Pancreas (tissue), 10 donors: ENCODE results near the gene CCDC106. TPM values are rescaled to one million over a fixed set of nuclear protein-coding genes. Genes with fewer than 3 reads are reported as not detected.

Experiments
- ATAC-seq, 4 donors: fragments of 200-7000 bp; cut with Tn5 transposase; one replicate each; pipeline versions ENCODE4 v1.8.0 to v1.9.1; 2020; ENCODE audit warnings: mild to moderate bottlenecking in 4 of 4, moderate library complexity in 4 of 4
- DNase-seq, 6 donors: peaks; one replicate each; pipeline ENCODE4 v3.0.0-alpha.2; 2020
- FAIRE-seq: peaks from 2 replicates; lab custom pipeline; 2012; peaks lifted over from hg19 to GRCh38; lab: Jason Lieb, UNC
- H3K27ac ChIP-seq, 4 donors: fragments of 200-600 bp; sonication (generic); 1 replicate in 3 of 4; 2 replicates in 1 of 4; pipeline versions ENCODE4 v1.5.0 to v1.8.0; 2020
- H3K27me3 ChIP-seq, 4 donors: fragments of 200-600 bp; one replicate each; pipeline ENCODE4 v1.8.0; 2021
- H3K36me3 ChIP-seq, 3 donors: fragments of 200-600 bp; sonication (generic) in 1 of 3; one replicate each; pipeline versions ENCODE4 v1.5.0 to v1.8.0; 2020 to 2021
- H3K4me1 ChIP-seq, 3 donors: fragments of 200-600 bp; one replicate each; pipeline ENCODE4 v1.8.0; 2021
- H3K4me3 ChIP-seq, 4 donors: fragments of 200-600 bp; sonication (generic) in 2 of 4; one replicate each; pipeline versions ENCODE4 v1.5.0 to v1.8.0; 2020 to 2021
- H3K9me3 ChIP-seq, 4 donors: fragments of 200-600 bp; one replicate each; pipeline ENCODE4 v1.8.0; 2021
- WGBS, 2 donors: extraction: QIAGEN DNeasy Blood & Tissue Kit; methylation state at CpG; one replicate each; pipeline ENCODE4 v1.1.7; 2013; 5-methylcytosine and 5-hydroxymethylcytosine counted together
- intact Hi-C, 3 donors: fragments of 100-400 bp; cut with DNase I; formaldehyde crosslinking; loops; one replicate each; pipeline versions ENCODE4 v1.11.1 to v1.14.2; 2022
- polyA plus RNA-seq, 2 donors: library from polyadenylated mRNA; stranded (reverse); fragments of 200-250 nt; gene quantifications; one replicate each; pipeline ENCODE4 v1.2.3, GENCODE V29; 2013
- total RNA-seq, 6 donors: library from RNA; stranded (reverse); fragmentation: NEBNext Ultra II Directional in 4 of 6; extraction: Animal tissue kit (Norgen Biotek cat#: 25700) in 4 of 6; gene quantifications; one replicate each; pipeline versions ENCODE4 v1.2.1 to v1.2.4, GENCODE V29; 2021 to 2023
- TF ChIP-seq, protein P1 (sequence below), 4 donors: fragments of 200-600 bp; sonication (generic) in 3 of 4; IDR thresholded peaks; one replicate each; pipeline versions ENCODE4 v1.5.0 to v1.8.0; 2021; ENCODE audit warnings: antibody characterized with exemption in 4 of 4
- donor health status: healthy with polysubstance abuse.
- donor health status: DM: no; HTN: no; CAD: no; lungs with moderate emphysema.
- donor health status: DM: no; HTN: no; CAD: no.
- donor health status: control.
- donor health status: control.
- donor health status: Bipolar disorder and iron deficiency.
- donor health status: DM: yes; HTN: yes; CAD: no.
- donor health status: DM: no; HTN: no; CAD: no.
- donor health status: DM: no; HTN: no; CAD: no.
- donor health status: DM: yes; HTN: yes; CAD: no.

CCDC106 gene
- total and polyA plus RNA-seq, 8 donors = 3.2 to 22.8 (median 5.4) TPM

DNA sequence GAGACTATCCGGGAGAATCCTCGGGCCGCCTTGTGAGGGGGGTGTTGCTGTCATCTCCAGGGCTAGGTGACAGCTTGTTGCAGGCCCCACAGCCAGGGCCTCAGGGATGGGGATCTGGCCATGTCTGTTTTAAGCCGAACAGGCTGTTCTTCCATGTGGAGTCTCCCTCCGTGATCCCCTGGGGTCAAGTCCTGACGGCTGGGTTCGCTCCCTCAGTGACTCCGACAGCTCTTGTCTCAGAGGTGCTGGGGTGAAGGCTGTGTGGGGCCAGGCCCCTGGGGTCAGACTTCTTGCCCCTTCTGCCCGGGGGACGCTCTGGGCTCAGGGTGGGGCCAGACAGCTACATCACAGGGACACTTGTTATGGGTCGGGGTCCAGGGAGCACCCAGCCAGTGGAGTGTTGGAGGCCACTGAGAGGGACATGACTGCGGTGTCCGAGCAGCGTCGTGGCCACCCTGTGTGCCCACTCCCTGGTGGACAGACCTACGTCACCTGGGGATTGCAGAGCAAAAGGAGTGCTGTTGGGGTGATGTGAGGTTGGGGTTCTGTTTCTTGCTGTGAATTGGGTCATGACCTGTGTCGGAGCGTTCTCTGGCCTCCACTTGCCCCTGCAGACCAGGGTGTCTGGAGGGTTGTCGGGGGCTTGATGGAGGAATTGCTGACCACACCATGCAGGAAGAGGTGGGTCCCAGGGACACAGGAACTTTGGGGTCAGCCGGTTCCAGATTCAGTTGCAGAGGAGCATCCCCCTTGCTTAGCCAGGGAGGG lies 48.5 kb downstream of the CCDC106 start:
- 90 to 96% methylated on average over 20 of the region's 20 CpGs for WGBS, 2 donors
- Histone ChIP-seq H3K36me3 (peaks cover 5 to 54% (median 35%) of the 10 kb centered on the region in 3 donors), H3K9me3 (no peaks in the 10 kb centered on the region), H3K27me3 (no peaks in the 10 kb centered on the region), H3K27ac (no peak overlapping the region), H3K4me1 (no peaks in the 10 kb centered on the region), H3K4me3 (no peak overlapping the region)
- DNase-seq (no peak), ATAC-seq (no peak), FAIRE-seq (no peak)
- intact Hi-C loops = loop anchor here in 1 of 3 donors (10.0 kb wide), 1 partner anchor 118 kb away; no protein-coding TSS in a partner anchor
- TF ChIP-seq, protein P1, sequence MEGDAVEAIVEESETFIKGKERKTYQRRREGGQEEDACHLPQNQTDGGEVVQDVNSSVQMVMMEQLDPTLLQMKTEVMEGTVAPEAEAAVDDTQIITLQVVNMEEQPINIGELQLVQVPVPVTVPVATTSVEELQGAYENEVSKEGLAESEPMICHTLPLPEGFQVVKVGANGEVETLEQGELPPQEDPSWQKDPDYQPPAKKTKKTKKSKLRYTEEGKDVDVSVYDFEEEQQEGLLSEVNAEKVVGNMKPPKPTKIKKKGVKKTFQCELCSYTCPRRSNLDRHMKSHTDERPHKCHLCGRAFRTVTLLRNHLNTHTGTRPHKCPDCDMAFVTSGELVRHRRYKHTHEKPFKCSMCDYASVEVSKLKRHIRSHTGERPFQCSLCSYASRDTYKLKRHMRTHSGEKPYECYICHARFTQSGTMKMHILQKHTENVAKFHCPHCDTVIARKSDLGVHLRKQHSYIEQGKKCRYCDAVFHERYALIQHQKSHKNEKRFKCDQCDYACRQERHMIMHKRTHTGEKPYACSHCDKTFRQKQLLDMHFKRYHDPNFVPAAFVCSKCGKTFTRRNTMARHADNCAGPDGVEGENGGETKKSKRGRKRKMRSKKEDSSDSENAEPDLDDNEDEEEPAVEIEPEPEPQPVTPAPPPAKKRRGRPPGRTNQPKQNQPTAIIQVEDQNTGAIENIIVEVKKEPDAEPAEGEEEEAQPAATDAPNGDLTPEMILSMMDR (IDR thresholded peaks at IDR 0.05) = no peak

DNA sequence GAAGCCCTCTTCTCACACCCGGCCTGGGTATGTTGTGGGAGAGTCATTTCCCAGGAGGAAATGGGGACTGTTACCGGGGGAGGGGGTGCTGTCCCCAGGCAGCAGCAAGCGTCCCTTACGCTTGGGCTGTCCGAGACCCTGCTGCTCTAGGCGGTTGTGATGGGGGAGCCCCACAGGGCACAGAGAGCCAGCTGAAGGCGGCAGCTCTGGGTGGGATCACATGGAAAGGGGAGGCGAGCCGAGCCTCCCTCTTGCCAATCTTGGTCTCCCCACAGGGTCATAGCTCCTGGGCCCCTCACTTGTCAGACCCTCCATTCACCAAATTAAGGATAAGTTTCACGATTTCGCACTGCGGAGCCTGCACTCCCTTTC lies 49.0 kb downstream of the CCDC106 start:
- FAIRE-seq = no peak
- 90 to 96% methylated on average over 12 of the region's 12 CpGs for WGBS, 2 donors
- no peak overlapping the region for H3K4me3 ChIP-seq
- DNase-seq = no peak
- intact Hi-C loops = loop anchor here in 1 of 3 donors (10.0 kb wide), 1 partner anchor 118 kb away; no protein-coding TSS in a partner anchor
- TF ChIP-seq, protein P1 (IDR thresholded peaks at IDR 0.05) = no peak
- peaks cover 5 to 50% (median 35%) of the 10 kb centered on the region in 3 donors for H3K36me3 ChIP-seq
- H3K4me1 ChIP-seq = no peaks in the 10 kb centered on the region
- ATAC-seq = no peak
- H3K27ac ChIP-seq = no peak overlapping the region
- no peaks in the 10 kb centered on the region for H3K27me3 ChIP-seq
- H3K9me3 ChIP-seq = no peaks in the 10 kb centered on the region

DNA sequence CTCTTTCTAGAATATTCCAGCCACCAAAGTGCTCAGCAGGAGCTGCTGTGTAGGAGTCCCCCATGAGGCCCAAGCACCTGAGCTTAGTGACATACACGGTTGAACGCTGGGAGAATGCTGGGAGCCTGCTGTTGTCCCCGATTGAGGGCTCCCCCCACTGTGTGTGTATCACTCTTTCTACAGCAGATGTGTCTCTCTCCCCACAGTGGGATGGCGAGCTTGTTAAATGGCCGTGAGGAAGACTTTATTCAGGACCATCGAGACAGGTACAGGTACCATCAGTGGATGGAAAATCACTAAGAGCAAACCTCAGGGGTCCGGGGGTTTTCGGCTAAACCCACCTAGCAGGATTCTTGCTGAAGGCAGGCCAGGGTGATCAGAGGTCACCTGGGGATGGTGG lies 49.7 kb downstream of the CCDC106 start:
- TF ChIP-seq, protein P1 (IDR thresholded peaks at IDR 0.05) = no peak
- no peak for FAIRE-seq
- DNase-seq = no peak
- no peaks in the 10 kb centered on the region for H3K9me3 ChIP-seq
- no peaks in the 10 kb centered on the region for H3K27me3 ChIP-seq
- H3K4me3 ChIP-seq = no peak overlapping the region
- intact Hi-C loops = loop anchor here in 1 of 3 donors (10.0 kb wide), 1 partner anchor 117 kb away; no protein-coding TSS in a partner anchor
- no peaks in the 10 kb centered on the region for H3K4me1 ChIP-seq
- WGBS, 2 donors = 87 to 95% methylated on average over 8 of the region's 8 CpGs
- no peak for ATAC-seq
- H3K27ac ChIP-seq = no peak overlapping the region
- H3K36me3 ChIP-seq = peaks cover 5 to 47% (median 34%) of the 10 kb centered on the region in 3 donors

DNA sequence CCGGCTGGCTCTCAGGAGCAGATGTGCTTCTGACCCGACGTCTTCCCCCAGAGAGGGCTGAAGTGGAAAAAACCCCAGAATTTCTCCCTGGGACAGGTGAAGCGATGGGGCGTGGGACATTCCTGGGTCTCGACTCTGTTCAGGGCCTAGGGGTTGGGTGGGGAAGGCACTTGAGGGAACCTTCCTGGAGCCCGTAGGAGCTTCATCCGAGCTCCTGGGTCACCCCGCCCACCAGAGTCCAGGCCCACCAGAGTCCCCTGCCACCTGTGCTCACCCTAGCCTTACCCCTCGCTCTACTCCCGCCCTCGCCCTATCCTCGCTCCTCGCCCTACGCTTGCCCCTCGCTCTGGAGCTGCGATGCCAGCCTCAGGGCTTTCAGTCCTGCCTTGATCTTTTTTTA lies 50.2 kb downstream of the CCDC106 start:
- Histone ChIP-seq H3K4me3 (no peak overlapping the region), H3K4me1 (no peaks in the 10 kb centered on the region), H3K36me3 (peaks cover 5 to 41% (median 29%) of the 10 kb centered on the region in 3 donors), H3K27me3 (no peaks in the 10 kb centered on the region), H3K27ac (no peak overlapping the region), H3K9me3 (no peaks in the 10 kb centered on the region)
- no peak for FAIRE-seq
- TF ChIP-seq, protein P1 (IDR thresholded peaks at IDR 0.05) = no peak
- intact Hi-C loops = loop anchor here in 1 of 3 donors (10.0 kb wide), 1 partner anchor 117 kb away; no protein-coding TSS in a partner anchor
- ATAC-seq = no peak
- WGBS, 2 donors = 95 to 99% methylated on average over 16 to 17 of the region's 17 CpGs
- DNase-seq = no peak

DNA sequence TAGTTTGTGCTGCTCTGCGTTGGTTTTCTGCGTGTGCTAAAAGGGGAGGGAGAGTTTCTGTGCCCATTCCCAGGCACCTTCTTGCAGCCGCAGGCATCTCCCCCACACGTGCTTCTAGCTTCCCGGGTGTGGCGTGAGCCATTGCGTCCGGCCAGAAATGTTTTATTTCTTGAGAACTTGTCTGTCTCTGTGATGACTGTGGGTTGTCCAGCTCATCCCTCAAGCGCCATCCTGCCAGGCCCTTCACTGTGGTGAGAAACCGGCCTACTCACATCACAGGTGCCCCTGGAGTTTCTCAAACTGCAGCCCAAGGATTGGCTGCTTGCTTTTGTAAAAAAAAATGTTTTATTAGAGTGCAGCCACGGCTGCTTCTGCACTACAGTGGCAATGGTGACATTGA lies 51.2 kb downstream of the CCDC106 start:
- FAIRE-seq = no peak
- H3K36me3 ChIP-seq = peaks cover 5 to 31% (median 24%) of the 10 kb centered on the region in 3 donors
- no peak for ATAC-seq
- no peaks in the 10 kb centered on the region for H3K4me1 ChIP-seq
- H3K9me3 ChIP-seq = no peaks in the 10 kb centered on the region
- no peaks in the 10 kb centered on the region for H3K27me3 ChIP-seq
- TF ChIP-seq, protein P1 (IDR thresholded peaks at IDR 0.05) = no peak
- intact Hi-C loops = loop anchor here in 1 of 3 donors (10.0 kb wide), 1 partner anchor 116 kb away; no protein-coding TSS in a partner anchor
- 84 to 88% methylated on average over 11 of the region's 11 CpGs for WGBS, 2 donors
- no peak overlapping the region for H3K27ac ChIP-seq
- H3K4me3 ChIP-seq = no peak overlapping the region
- no peak for DNase-seq
